ENCODE measurements around the gene ZNF37A. TPM values are rescaled to one million over a fixed set of nuclear protein-coding genes. Genes with fewer than 3 reads are reported as not detected.
"Not testable (repeated sequence)": the region's sequence is repeated elsewhere in the genome, so short reads cannot be mapped to it uniquely, and the experiment has no call there.

The ZNF37A gene
- 21.5 TPM for total RNA-seq
- long read RNA-seq, partial matches to known transcripts: 5 of 19 reads
- long read RNA-seq, other reads (novel, unspliced or antisense): 14 of 19 reads

- DNase-seq (ENCODE audit: low spot score): peak; percentile 96
Observed at GRCh38 chr10:38094158-38094926, at the start of gene ZNF37A. ZNF37A (plus strand) TSS chr10:38094337; CDS start chr10:38096618, 2,281 bp downstream.

GRCh38 chr10:38045129-38045528, 49.0 kb upstream of the ZNF37A start:
- DNase-seq (ENCODE audit: low spot score): no peak

GRCh38 chr10:38047666-38048065, 46.5 kb upstream of the ZNF37A start:
- DNase-seq (ENCODE audit: low spot score): no peak

- DNase-seq (ENCODE audit: low spot score): no peak
Observed at GRCh38 chr10:38050212-38050611, 43.9 kb upstream of the ZNF37A start.

GRCh38 chr10:38054361-38054797, 39.8 kb upstream of the ZNF37A start:
- no peak for DNase-seq (ENCODE audit: low spot score)

GRCh38 chr10:38055274-38055894, 38.8 kb upstream of the ZNF37A start:
- not testable (repeated sequence) for DNase-seq (ENCODE audit: low spot score)

- DNase-seq (ENCODE audit: low spot score): not testable (repeated sequence)
Observed at GRCh38 chr10:38069663-38070062, 24.5 kb upstream of the ZNF37A start.

- no peak for DNase-seq (ENCODE audit: low spot score)
Observed at GRCh38 chr10:38070501-38070900, 23.6 kb upstream of the ZNF37A start.

GRCh38 chr10:38072552-38072951, 21.6 kb upstream of the ZNF37A start:
- DNase-seq (ENCODE audit: low spot score): no peak

- DNase-seq (ENCODE audit: low spot score): no peak
Observed at GRCh38 chr10:38076687-38077086, 17.4 kb upstream of the ZNF37A start.

- not testable (repeated sequence) for DNase-seq (ENCODE audit: low spot score)
Observed at GRCh38 chr10:38093318-38093717, 819 bp upstream of the ZNF37A start.

- DNase-seq (ENCODE audit: low spot score): no peak
Observed at GRCh38 chr10:38093816-38094157, 350 bp upstream of the ZNF37A start.

GRCh38 chr10:38094927-38095574, 914 bp downstream of the ZNF37A start:
- no peak for DNase-seq (ENCODE audit: low spot score)

- DNase-seq (ENCODE audit: low spot score): no peak
Observed at GRCh38 chr10:38102880-38103279, 8.7 kb downstream of the ZNF37A start.

- no peak for DNase-seq (ENCODE audit: low spot score)
Observed at GRCh38 chr10:38103756-38104155, 9.6 kb downstream of the ZNF37A start.

- DNase-seq (ENCODE audit: low spot score): no peak
Observed at GRCh38 chr10:38112159-38112558, 18.0 kb downstream of the ZNF37A start.

- DNase-seq (ENCODE audit: low spot score): no peak
Observed at GRCh38 chr10:38118072-38118807, 24.1 kb downstream of the ZNF37A start.

- no peak for DNase-seq (ENCODE audit: low spot score)
Observed at GRCh38 chr10:38119038-38119437, 24.9 kb downstream of the ZNF37A start.

GRCh38 chr10:38127812-38128211, 33.7 kb downstream of the ZNF37A start:
- no peak for DNase-seq (ENCODE audit: low spot score)

- no peak for DNase-seq (ENCODE audit: low spot score)
Observed at GRCh38 chr10:38143587-38143986, 49.5 kb downstream of the ZNF37A start.

GRCh38 chr10:38146579-38147333, 52.6 kb downstream of the ZNF37A start:
- no peak for DNase-seq (ENCODE audit: low spot score)

Measured in mesenteric fat pad (tissue), 1 donor.